ENCODE data around the gene FRAS1.

FRAS1 gene

DNA sequence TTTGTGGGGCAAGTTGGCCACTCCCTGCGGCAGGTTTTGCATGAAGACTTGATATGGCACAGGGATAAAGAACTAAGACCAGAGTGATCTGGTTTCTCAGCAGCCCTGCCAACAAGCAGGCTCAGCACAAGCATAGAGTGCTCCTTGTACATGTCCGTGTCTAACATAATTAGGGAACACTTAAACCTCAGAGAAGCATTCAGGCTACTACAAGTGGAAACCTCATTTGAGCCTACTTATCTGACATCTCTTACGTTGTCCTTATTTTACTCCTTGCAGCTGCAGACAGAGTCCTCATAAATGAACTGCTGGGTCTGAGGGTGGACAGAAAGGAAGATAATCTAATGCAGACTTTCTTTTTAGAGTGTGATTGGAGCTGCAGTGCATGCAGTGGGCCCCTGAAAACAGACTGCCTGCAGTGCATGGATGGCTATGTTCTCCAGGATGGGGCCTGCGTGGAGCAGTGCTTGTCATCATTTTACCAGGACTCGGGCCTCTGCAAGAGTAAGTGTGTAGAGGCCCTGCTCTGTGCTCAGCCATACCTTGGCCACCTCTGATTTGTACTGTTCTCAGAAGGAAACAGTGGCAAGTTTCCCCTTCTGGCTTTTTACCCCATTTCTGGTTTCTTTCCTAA lies 315.3 kb downstream of the FRAS1 start:
- no peak for DNase-seq (ENCODE audit: low spot score)

DNA sequence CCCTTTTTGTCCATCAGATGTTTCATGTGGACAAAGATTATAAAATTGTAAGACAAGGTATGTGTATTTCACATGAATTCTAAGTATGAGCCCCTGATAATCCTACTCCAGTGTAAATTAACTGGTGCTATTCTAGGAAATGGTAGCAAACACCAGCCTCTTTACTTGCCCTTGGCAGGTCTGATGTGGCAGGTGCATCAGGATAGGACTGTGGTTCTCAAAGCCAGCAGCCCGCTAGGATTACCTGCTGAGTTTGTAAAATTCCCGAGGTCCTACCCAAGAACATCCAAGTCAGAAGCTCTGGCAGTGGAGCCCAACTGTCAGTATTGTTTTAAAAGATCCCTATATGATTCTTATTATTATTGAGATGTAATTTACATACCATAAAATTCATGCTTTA lies 320.4 kb downstream of the FRAS1 start:
- DNase-seq (ENCODE audit: low spot score), result no peak

- DNase-seq (ENCODE audit: low spot score), result no peak
Observed at GRCh38 chr4:78379040-78379439, 321.9 kb downstream of the FRAS1 start.

GRCh38 chr4:78379991-78380729 lies 323.0 kb downstream of the FRAS1 start:
- DNase-seq (ENCODE audit: low spot score), result no peak

DNA sequence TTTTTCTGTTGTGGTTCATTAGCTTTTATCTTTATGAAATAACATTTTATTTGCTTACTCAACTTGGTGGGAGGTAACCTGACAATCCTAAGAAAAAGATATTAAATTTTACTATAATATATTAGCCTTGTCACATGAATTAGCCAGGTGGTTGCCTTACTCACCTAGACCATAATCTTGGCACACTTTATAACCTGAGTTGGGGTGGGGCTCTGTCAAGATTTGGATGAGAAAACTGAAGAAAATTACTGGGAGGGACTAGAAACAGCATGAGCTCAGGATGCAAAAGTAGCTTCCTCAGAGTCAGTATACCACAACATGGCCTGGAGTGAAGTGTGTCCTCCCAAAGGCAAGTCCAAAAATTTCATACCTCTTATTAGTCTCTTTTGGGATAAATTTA lies 329.6 kb downstream of the FRAS1 start:
- no peak for DNase-seq (ENCODE audit: low spot score)

GRCh38 chr4:78395642-78396041 lies 338.5 kb downstream of the FRAS1 start:
- DNase-seq (ENCODE audit: low spot score), result no peak

- DNase-seq (ENCODE audit: low spot score), result no peak
Observed at GRCh38 chr4:78396613-78397291, 339.6 kb downstream of the FRAS1 start.

GRCh38 chr4:78397292-78397630 lies 340.1 kb downstream of the FRAS1 start:
- DNase-seq (ENCODE audit: low spot score), result no peak

- no peak for DNase-seq (ENCODE audit: low spot score)
Observed at GRCh38 chr4:78409612-78410202, 352.6 kb downstream of the FRAS1 start.

DNA sequence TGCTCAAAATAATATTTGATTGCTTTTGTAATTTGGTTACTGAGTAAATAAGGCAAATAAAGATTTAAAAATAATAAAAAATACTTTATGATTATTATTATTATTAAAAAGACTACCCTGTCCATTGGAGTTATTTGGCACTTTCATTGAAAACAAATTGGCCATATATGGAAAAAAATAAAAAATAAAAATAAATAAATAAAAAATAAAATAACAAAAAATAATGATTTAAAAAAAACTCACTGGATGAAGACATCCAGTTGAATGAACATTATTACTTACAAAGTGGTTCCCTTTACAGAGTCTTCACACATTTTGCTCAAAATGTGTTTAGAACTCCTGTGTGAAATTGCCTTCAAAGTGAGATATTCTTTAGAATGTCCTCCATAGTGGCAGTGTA lies 353.1 kb downstream of the FRAS1 start:
- no peak for DNase-seq (ENCODE audit: low spot score)

- DNase-seq (ENCODE audit: low spot score), result no peak
Observed at GRCh38 chr4:78410676-78411075, 353.6 kb downstream of the FRAS1 start.

DNA sequence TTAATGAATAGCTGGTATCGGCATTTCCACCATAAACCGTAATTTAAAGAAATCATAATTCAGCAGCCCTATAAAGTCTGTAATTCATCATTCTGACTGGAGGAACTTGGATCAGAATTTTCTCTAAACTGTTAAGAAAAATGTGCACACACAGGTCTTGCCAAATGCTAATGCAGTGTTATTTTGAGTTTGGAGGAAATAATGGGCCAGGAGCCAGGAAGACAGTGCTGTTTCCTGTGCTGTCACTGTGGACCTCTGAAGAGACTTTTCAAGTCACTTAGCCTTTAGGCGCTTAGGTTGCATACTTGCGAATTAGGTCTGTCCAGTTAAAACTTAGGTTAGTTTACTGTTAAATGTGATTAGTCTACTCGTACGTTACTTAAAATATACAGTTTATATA lies 357.0 kb downstream of the FRAS1 start:
- no peak for DNase-seq (ENCODE audit: low spot score)

- no peak for DNase-seq (ENCODE audit: low spot score)
Observed at GRCh38 chr4:78417603-78418002, 360.5 kb downstream of the FRAS1 start.

DNA sequence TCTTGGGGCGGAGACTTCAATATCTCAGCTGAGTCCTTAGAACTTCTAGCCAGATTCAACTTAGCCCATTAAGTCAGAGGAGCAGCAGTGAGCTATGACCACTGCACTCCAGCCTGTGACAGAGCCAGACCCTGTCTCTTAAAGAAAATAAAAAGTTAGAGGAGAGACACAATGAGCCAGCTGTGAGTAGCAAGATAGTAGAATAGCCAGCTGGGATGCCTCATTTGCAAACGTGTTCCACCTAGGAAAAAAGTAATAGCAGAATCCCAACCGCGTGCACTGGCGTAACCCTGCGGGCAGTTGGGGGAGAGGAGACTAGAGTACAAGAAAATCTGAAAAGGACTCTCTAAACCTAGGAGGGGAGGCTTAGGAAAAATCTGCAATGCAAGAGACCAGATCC lies 361.3 kb downstream of the FRAS1 start:
- DNase-seq (ENCODE audit: low spot score), result no peak

- DNase-seq (ENCODE audit: low spot score), result no peak
Observed at GRCh38 chr4:78423790-78424189, 366.7 kb downstream of the FRAS1 start.

GRCh38 chr4:78424461-78424860 lies 367.3 kb downstream of the FRAS1 start:
- DNase-seq (ENCODE audit: low spot score), result no peak

DNA sequence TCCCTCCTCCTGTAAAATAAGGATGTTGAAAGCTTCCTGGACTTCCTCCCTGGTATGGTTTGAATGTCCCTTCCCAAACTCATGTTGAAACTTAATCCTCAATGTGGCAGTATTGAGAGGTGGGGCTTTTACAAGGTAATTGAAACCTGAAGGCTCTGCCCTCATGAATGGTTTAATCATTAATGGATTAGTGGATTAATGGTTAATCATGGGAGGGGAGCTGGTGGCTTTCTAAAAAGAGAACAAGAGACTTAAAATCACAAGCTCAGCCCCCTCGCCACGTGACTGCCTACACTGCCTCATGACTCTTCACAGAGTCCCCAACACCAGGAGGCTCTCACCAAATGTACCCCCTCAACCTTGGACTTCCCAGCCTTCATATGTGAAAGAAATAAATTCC lies 369.8 kb downstream of the FRAS1 start:
- DNase-seq (ENCODE audit: low spot score), result no peak

GRCh38 chr4:78428996-78429395 lies 371.9 kb downstream of the FRAS1 start:
- no peak for DNase-seq (ENCODE audit: low spot score)

DNA sequence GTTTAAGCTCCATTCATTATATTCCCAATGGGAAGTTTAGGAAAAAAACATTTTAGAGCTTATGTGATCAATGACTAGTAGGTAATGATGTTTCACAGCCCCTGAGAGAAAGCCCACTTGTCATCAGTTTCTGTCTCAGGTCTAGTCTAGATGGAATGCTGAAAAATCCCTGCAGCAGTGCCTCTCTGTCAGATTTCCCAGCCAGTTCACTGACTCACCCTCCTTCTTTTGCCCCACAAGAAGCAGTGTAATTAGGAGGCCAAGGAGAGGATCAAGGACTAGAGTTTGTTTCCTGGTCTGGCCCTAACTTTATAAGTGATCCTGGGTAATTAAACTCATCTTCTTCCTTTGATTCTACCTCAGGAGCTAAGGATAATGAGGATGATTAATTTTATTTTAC lies 375.8 kb downstream of the FRAS1 start:
- DNase-seq (ENCODE audit: low spot score), result no peak

DNA sequence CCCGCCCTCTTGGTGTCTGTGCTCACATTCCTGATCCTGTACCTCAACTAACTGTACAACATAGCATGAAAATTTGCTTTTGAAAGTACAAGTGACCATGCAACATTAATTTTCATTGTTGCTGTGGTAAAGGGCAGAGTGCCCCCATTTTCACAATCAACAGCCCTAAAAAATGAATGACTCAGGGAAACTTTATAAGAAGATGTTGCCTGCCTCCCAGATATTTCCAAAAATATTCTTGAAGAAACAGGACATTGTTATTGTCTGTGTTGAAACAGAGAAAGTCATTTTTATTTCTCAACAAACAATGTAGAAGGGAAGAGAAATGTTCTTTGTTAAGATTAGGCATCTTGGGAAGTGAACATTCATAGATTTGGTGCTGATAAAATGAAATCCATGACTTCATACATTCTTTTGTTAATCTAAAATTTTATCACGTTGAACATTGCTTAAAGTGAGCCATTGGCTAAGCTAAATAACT lies 380.5 kb downstream of the FRAS1 start:
- DNase-seq (ENCODE audit: low spot score), result no peak

DNA sequence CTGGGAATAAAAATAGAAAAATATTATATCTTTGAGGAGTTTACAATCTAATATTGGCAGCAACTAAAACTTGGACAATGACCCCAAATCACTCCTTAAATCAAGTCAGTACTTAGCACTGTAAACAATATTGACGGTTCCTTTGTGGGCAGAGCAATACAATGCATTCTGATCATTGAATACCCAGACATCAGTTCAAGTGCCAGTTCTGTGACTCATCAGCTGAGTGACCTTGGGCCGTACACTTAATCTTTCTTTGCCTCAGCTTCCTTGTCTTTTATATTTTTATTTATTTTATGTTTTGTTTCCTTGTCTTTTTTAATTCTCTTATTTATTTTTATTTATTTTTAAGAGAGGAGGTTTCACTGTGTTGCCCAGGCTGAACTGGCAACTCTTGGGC lies 382.2 kb downstream of the FRAS1 start:
- DNase-seq (ENCODE audit: low spot score), result no peak

GRCh38 chr4:78441756-78442155 lies 384.6 kb downstream of the FRAS1 start:
- no peak for DNase-seq (ENCODE audit: low spot score)

GRCh38 chr4:78446619-78447018 lies 389.5 kb downstream of the FRAS1 start:
- no peak for DNase-seq (ENCODE audit: low spot score)
